Measurements from ENCODE around the gene CDHR2. TPM values are rescaled to one million over a fixed set of nuclear protein-coding genes. Genes with fewer than 3 reads are reported as not detected.

CDHR2 gene
- total RNA-seq, 1 donor from 2014 or later: 0.40 TPM

- no peak for DNase-seq (ENCODE audit: low spot score)
- Mint-ChIP-seq H3K9me3 (ENCODE audit: low read depth) (no peaks in the 10 kb centered on the region), H3K4me3 (ENCODE audit: unreplicated experiment) (no peak overlapping the region), H3K4me1 (ENCODE audit: low read depth) (peaks cover 3% of the 10 kb centered on the region), H3K27me3 (ENCODE audit: low read depth) (peaks cover 38% of the 10 kb centered on the region), H3K27ac (ENCODE audit: unreplicated experiment) (no peak overlapping the region), H3K36me3 (ENCODE audit: low read depth) (no peaks in the 10 kb centered on the region)
- no peak for TF ChIP-seq CTCF (IDR thresholded peaks at IDR 0.05)
These were observed 88.4 kb downstream of the CDHR2 start for GRCh38 chr5:176637556-176637955.

GRCh38 chr5:176638437-176638836 is 89.3 kb downstream of the CDHR2 start:
- no peaks in the 10 kb centered on the region for H3K36me3 Mint-ChIP-seq (ENCODE audit: low read depth)
- TF ChIP-seq CTCF (IDR thresholded peaks at IDR 0.05): no peak
- no peaks in the 10 kb centered on the region for H3K9me3 Mint-ChIP-seq (ENCODE audit: low read depth)
- H3K27ac Mint-ChIP-seq (ENCODE audit: unreplicated experiment): no peak overlapping the region
- no peak for DNase-seq (ENCODE audit: low spot score)
- peaks cover 36% of the 10 kb centered on the region for H3K27me3 Mint-ChIP-seq (ENCODE audit: low read depth)
- H3K4me3 Mint-ChIP-seq (ENCODE audit: unreplicated experiment): no peak overlapping the region
- peaks cover 3% of the 10 kb centered on the region for H3K4me1 Mint-ChIP-seq (ENCODE audit: low read depth)

- no peaks in the 10 kb centered on the region for H3K36me3 Mint-ChIP-seq (ENCODE audit: low read depth)
- no peak overlapping the region for H3K27ac Mint-ChIP-seq (ENCODE audit: unreplicated experiment)
- TF ChIP-seq CTCF (IDR thresholded peaks at IDR 0.05): no peak
- no peak overlapping the region for H3K4me3 Mint-ChIP-seq (ENCODE audit: unreplicated experiment)
- H3K4me1 Mint-ChIP-seq (ENCODE audit: low read depth): peaks cover 3% of the 10 kb centered on the region
- DNase-seq (ENCODE audit: low spot score): peak; percentile 48
- H3K9me3 Mint-ChIP-seq (ENCODE audit: low read depth): no peaks in the 10 kb centered on the region
- H3K27me3 Mint-ChIP-seq (ENCODE audit: low read depth): peaks cover 28% of the 10 kb centered on the region
These were observed 90.1 kb downstream of the CDHR2 start for GRCh38 chr5:176639208-176639607.

GRCh38 chr5:176639981-176640380 is 90.8 kb downstream of the CDHR2 start:
- Mint-ChIP-seq H3K27me3 (ENCODE audit: low read depth) (peaks cover 24% of the 10 kb centered on the region), H3K9me3 (ENCODE audit: low read depth) (no peaks in the 10 kb centered on the region), H3K4me1 (ENCODE audit: low read depth) (peaks cover 3% of the 10 kb centered on the region), H3K4me3 (ENCODE audit: unreplicated experiment) (no peak overlapping the region), H3K27ac (ENCODE audit: unreplicated experiment) (no peak overlapping the region), H3K36me3 (ENCODE audit: low read depth) (no peaks in the 10 kb centered on the region)
- no peak for DNase-seq (ENCODE audit: low spot score)
- TF ChIP-seq CTCF (IDR thresholded peaks at IDR 0.05): no peak

- Mint-ChIP-seq H3K36me3 (ENCODE audit: low read depth) (no peaks in the 10 kb centered on the region), H3K27me3 (ENCODE audit: low read depth) (peaks cover 18% of the 10 kb centered on the region)
These were observed 91.5 kb downstream of the CDHR2 start for GRCh38 chr5:176640616-176641015.

More at GRCh38 chr5:176640616-176641015, 91.5 kb downstream of the CDHR2 start:
- Mint-ChIP-seq H3K4me3 (ENCODE audit: unreplicated experiment) (no peak overlapping the region), H3K9me3 (ENCODE audit: low read depth) (no peaks in the 10 kb centered on the region), H3K27ac (ENCODE audit: unreplicated experiment) (no peak overlapping the region), H3K4me1 (ENCODE audit: low read depth) (peaks cover 3% of the 10 kb centered on the region)
- DNase-seq (ENCODE audit: low spot score): no peak
- TF ChIP-seq CTCF (IDR thresholded peaks at IDR 0.05): no peak

Measured in chondrocyte (in vitro differentiated cells).